Psoas muscle (tissue), 8 donors: Measurements from ENCODE around the gene TMEM175. TPM values are rescaled to one million over a fixed set of nuclear protein-coding genes. Genes with fewer than 3 reads are reported as not detected.

Experiments
- ATAC-seq, 4 donors: fragments of 200-7000 bp; cut with Tn5 transposase; one replicate each; pipeline ENCODE4 v1.9.1; 2020; ENCODE audit warnings: moderate library complexity in 3 of 4, mild to moderate bottlenecking in 2 of 4
- DNase-seq, 2 donors: peaks; one replicate each; pipeline ENCODE4 v3.0.0-alpha.2; 2020
- H3K27ac ChIP-seq: fragments of 200-600 bp; one replicate; pipeline ENCODE4 v1.8.0; 2022
- H3K27me3 ChIP-seq, 3 donors: fragments of 200-600 bp in 1 of 3; one replicate each; pipeline versions ENCODE4 v1.6.1 to v1.8.0; 2013 to 2022; ENCODE audit warnings: low read length in 2 of 3, mild to moderate bottlenecking in 2 of 3, moderate library complexity in 1 of 3; ENCODE audit not compliant: insufficient read depth in 3 of 3
- H3K36me3 ChIP-seq, 2 donors: fragments of 200-600 bp in 1 of 2; one replicate each; pipeline versions ENCODE4 v1.6.1 to v1.8.0; 2013 to 2022; ENCODE audit warnings: low read depth in 1 of 2, mild to moderate bottlenecking in 1 of 2, moderate library complexity in 1 of 2; ENCODE audit not compliant: insufficient read depth in 1 of 2
- H3K4me1 ChIP-seq: fragments of 200-600 bp; one replicate; pipeline ENCODE4 v1.8.0; 2022
- H3K4me3 ChIP-seq: fragments of 200-600 bp; one replicate; pipeline ENCODE4 v1.8.0; 2022; ENCODE audit warnings: mild to moderate bottlenecking
- H3K9me3 ChIP-seq: fragments of 200-600 bp; one replicate; pipeline ENCODE4 v1.8.0; 2022
- WGBS, 3 donors: extraction: QIAGEN DNeasy Blood & Tissue Kit; methylation state at CpG; one replicate each; pipeline versions ENCODE4 v1.1.6 to v1.1.7; 2013; 5-methylcytosine and 5-hydroxymethylcytosine counted together
- intact Hi-C, 2 donors: fragments of 100-400 bp; cut with DNase I; formaldehyde crosslinking; loops; one replicate each; pipeline versions ENCODE4 v1.11.0 to v1.14.2; 2022
- long read RNA-seq, 2 donors: library from polyadenylated mRNA; unstranded; transcript quantifications; one replicate each; pipeline ENCODE4 v2.0.0, GENCODE V29; 2021
- polyA plus RNA-seq, 3 donors: library from polyadenylated mRNA; stranded (reverse); fragments of 200-250 nt; gene quantifications; one replicate each; pipeline ENCODE4 v1.2.3, GENCODE V29; 2013
- total RNA-seq, 4 donors: library from RNA; stranded (reverse); fragmentation: NEBNext Ultra II Directional in 2 of 4; extraction: Animal tissue kit (Norgen Biotek cat#: 25700) in 2 of 4; gene quantifications; one replicate each; pipeline versions ENCODE4 v1.2.1 to v1.2.4, GENCODE V29; 2021 to 2023
- TF ChIP-seq, protein P1 (sequence below): fragments of 200-600 bp; IDR thresholded peaks from one replicate; pipeline ENCODE4 v1.8.0; 2022; ENCODE audit warnings: antibody characterized with exemption
- donor health status: healthy with polysubstance abuse.
- donor health status: DM: no; HTN: no; CAD: no; lungs with moderate emphysema.
- donor health status: Bipolar disorder and iron deficiency.
- donor health status: healthy.
- donor health status: DM: yes; HTN: yes; CAD: no.
- donor health status: DM: no; HTN: no; CAD: no.
- donor health status: DM: no; HTN: no; CAD: no.
- donor health status: DM: yes; HTN: yes; CAD: no.

Gene TMEM175
- total RNA-seq (10 to 100 TPM; 11.7 to 15.3 (median 14.7) TPM), polyA plus RNA-seq (10 to 100 TPM in 2 of 3 donors, 1 to 10 TPM in 1; 8.7 to 23.9 (median 13.8) TPM)
- long read RNA-seq, donor 1, partial matches to known transcripts = 1 of 9 reads
- long read RNA-seq, donor 1, other reads (novel, unspliced or antisense) = 1 of 9 reads
- long read RNA-seq, donor 2, transcript TMEM175-201 (11 exons, 1,860 nt) = major isoform, 9 of 28 reads
- long read RNA-seq, donor 2, partial matches to known transcripts = 3 of 28 reads
- long read RNA-seq, donor 2, other reads (novel, unspliced or antisense) = 12 of 28 reads

DNA sequence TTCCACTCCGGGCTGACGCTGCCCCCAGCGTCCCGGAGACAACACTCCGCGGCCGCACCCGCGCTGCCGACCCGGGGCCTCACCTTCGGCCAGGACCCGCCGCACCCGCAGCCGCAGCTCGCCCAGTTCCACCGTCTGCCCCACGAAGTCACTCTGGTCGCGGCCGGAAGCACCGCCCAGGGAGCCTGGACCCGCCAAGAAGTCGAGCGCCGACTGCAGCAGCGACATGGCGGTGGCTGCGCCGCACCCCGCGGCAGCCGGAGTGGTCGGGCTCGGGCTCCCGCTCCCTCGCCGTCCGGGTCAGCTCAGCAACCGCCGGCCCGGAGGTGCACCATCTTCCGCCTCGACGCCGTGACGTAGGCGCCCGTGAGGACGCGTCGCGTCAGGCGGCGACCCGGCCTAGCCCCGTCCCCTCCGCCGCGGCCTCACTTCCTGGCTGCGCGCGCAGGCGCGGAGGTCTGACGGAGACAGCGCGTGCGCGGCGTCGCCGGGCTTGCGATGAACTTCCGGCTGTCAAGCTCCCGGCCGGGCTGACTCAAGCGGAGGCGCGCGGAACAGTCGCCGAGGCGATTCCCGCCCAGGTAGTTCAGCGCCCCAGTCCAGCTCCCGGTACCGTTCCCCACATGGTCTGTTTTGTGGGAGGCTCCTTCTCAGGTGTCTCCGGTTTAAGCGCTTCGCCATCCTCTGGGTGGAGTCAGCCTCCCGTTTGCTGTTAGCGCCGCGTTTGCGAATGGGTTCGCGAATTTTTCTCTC, at the start of gene TMEM175, which contains the start of gene GAK:
TMEM175 (plus strand) TSS at position 501 of the 753 bp plus-strand sequence. CDS start 15,280 bp downstream, outside the sequence.
GAK (minus strand) TSS at position 357 of the 753 bp plus-strand sequence; CDS start at position 228, 129 bp downstream.
- intact Hi-C loops = loop anchor here (5.0 kb wide), 2 partner anchors 40 to 190 kb away; partner anchors contain the start of gene DGKQ (in 1 of the 2)

DNA sequence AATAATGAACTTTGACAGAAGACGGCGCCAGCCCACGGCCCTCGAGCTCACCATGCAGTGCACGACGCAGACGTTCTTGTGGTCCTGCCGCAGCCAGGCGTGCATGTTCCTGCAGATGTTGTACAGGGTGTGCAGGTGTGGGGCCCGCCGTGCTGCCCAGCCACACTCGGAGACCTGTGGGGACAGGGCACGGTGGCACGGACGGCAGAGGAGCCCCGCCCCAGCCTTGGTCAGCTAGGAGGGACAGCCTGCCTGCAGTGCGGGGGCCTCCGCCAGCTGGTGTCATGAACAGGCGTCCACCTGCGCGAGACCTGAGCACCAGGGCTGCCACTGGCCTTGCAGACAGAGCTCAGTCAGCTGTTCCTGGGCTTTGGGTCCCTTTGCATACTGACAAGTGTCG, 49.6 kb upstream of the TMEM175 start:
- intact Hi-C loops = no loop called here
- ATAC-seq = no peak
- H3K27ac ChIP-seq = no peak overlapping the region
- no peaks in the 10 kb centered on the region for H3K4me1 ChIP-seq
- 93 to 94% (median 94%) methylated on average over 22 of the region's 22 CpGs for WGBS, 3 donors
- H3K9me3 ChIP-seq = no peaks in the 10 kb centered on the region
- H3K27me3 ChIP-seq = no peaks in the 10 kb centered on the region
- TF ChIP-seq, protein P1, sequence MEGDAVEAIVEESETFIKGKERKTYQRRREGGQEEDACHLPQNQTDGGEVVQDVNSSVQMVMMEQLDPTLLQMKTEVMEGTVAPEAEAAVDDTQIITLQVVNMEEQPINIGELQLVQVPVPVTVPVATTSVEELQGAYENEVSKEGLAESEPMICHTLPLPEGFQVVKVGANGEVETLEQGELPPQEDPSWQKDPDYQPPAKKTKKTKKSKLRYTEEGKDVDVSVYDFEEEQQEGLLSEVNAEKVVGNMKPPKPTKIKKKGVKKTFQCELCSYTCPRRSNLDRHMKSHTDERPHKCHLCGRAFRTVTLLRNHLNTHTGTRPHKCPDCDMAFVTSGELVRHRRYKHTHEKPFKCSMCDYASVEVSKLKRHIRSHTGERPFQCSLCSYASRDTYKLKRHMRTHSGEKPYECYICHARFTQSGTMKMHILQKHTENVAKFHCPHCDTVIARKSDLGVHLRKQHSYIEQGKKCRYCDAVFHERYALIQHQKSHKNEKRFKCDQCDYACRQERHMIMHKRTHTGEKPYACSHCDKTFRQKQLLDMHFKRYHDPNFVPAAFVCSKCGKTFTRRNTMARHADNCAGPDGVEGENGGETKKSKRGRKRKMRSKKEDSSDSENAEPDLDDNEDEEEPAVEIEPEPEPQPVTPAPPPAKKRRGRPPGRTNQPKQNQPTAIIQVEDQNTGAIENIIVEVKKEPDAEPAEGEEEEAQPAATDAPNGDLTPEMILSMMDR = no peak
- H3K36me3 ChIP-seq = peaks cover under 1 to 95% of the 10 kb centered on the region in 2 donors
- DNase-seq = no peak
- H3K4me3 ChIP-seq = no peak overlapping the region

More for the DNA sequence above, at the start of gene TMEM175, which contains the start of gene GAK:
- H3K36me3 ChIP-seq = no peaks in the 10 kb centered on the region
- 0 to 1% (median 0%) methylated on average over 77 to 99 of the region's 99 CpGs for WGBS, 3 donors
- no peaks in the 10 kb centered on the region for H3K9me3 ChIP-seq
- H3K27ac ChIP-seq = peak within 1 kb of the TSS; percentile 99
- TF ChIP-seq, protein P1 = no peak
- no peaks in the 10 kb centered on the region for H3K27me3 ChIP-seq
- H3K4me1 ChIP-seq = peaks cover 30% of the 10 kb centered on the region
- peak within 1 kb of the TSS; percentile 99 for H3K4me3 ChIP-seq
- DNase-seq (peak; percentile 96 to 98), ATAC-seq (peak; percentile 96 to 99 (median 97))

DNA sequence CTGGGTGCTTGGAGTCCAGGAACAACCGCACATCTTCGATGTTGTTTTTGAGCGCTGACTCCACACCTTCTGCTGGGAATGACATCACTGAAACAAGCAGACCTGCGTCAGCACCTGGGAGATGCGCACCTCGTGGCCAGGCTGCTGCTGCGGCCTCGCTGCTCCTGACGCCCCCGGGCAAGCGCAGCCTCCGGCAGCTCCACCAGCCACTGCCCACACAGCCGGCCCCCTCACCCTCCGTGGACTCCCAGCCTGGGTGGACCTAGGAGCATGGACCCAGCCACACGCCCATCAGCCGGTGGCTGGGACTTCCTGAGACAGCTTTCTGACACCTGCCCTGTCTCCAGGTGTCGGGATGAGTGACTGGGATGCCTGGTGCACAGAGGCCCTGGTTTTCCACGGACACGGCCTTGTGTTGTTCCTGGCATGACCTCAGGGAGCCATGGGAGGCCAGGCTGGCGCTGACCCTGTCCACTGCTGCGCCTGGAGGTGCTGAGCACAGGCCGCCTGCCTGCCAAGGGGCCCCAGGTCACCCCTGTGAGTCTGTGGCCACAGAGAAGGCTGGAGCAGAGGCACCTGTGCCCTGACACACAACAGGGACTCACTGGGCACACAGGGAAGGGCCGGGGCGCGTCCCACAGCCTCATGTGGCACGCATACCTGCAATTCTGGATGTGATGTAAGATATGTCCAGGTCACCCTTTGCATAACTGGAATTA, 48.7 kb upstream of the TMEM175 start:
- TF ChIP-seq, protein P1 = no peak

DNA sequence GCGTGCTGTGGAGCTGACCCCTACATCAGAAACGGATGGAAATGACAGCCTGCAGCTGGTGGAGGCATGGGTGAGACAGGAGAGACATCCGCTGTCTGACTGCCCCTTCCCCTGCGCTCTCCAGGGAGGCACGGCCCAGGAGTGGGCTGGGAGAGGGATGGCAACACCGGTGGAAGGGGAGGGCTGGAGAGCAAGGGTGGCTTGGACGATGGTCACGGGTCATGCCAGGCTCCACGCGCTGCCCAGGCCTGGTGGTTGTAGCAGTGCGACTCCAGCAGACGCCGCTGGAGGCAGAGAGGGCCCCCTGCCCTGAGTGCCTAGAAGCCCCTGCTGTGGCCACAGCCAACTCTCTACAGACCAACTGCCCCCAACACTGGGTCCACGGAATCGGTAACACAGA, 48.0 kb upstream of the TMEM175 start:
- H3K9me3 ChIP-seq = no peaks in the 10 kb centered on the region
- no peak for DNase-seq
- no peaks in the 10 kb centered on the region for H3K4me1 ChIP-seq
- TF ChIP-seq, protein P1 = no peak
- ATAC-seq = no peak
- intact Hi-C loops = no loop called here
- H3K27me3 ChIP-seq = no peaks in the 10 kb centered on the region
- no peak overlapping the region for H3K4me3 ChIP-seq
- WGBS, 3 donors = 81 to 90% (median 90%) methylated on average over 14 to 15 of the region's 15 CpGs
- no peak overlapping the region for H3K27ac ChIP-seq
- peaks cover 0 to 95% of the 10 kb centered on the region in 2 donors for H3K36me3 ChIP-seq

More for the DNA sequence above, 48.7 kb upstream of the TMEM175 start:
- Histone ChIP-seq H3K9me3 (no peaks in the 10 kb centered on the region), H3K4me1 (no peaks in the 10 kb centered on the region), H3K27me3 (no peaks in the 10 kb centered on the region), H3K27ac (no peak overlapping the region), H3K4me3 (no peak overlapping the region), H3K36me3 (peaks cover 0 to 95% of the 10 kb centered on the region in 2 donors)
- 91 to 94% (median 94%) methylated on average over 25 to 26 of the region's 26 CpGs for WGBS, 3 donors
- no peak for DNase-seq
- no peak for ATAC-seq
- intact Hi-C loops = no loop called here
